BJ (cell line): ENCODE measurements around the gene RTN4RL1. TPM values are rescaled to one million over a fixed set of nuclear protein-coding genes. Genes with fewer than 3 reads are reported as not detected.

Experiments used
- CTCF ChIA-PET: fragments of 350-600 bp; formaldehyde crosslinking; extraction: SDS; loops from one replicate; lab custom pipeline; 2021; ENCODE audit warnings: antibody characterized with exemption, inconsistent platforms; lab: Yijun Ruan, JAX
- POLR2A ChIA-PET: fragments of 300-600 bp; sonication (Branson Sonifier 250); formaldehyde crosslinking; extraction: SDS; loops from one replicate; lab custom pipeline; 2021; ENCODE audit warnings: antibody characterized with exemption; lab: Charles Lee
- DNase-seq: peaks from one replicate; pipeline ENCODE4 v3.0.0-alpha.2; 2011; ENCODE audit warnings: low read depth
- H3K27me3 ChIP-seq: 2 replicates; pipeline ENCODE4 v1.6.0; 2011; ENCODE audit warnings: low read length; ENCODE audit not compliant: control insufficient read depth, insufficient read depth
- H3K36me3 ChIP-seq: 2 replicates; pipeline ENCODE4 v1.5.1; 2011; ENCODE audit warnings: low read length; ENCODE audit not compliant: control insufficient read depth, insufficient read depth
- H3K4me3 ChIP-seq: 2 replicates; pipeline ENCODE4 v1.5.1; 2011; ENCODE audit warnings: low read depth, mild to moderate bottlenecking, control low read depth, low read length
- CTCF ChIP-seq: IDR thresholded peaks from 2 replicates; pipeline ENCODE4 v1.5.1; 2011; ENCODE audit warnings: low read depth, mild to moderate bottlenecking, control low read depth, inconsistent platforms, low read length, moderate library complexity; ENCODE audit not compliant: insufficient read depth
- polyA plus RNA-seq: library from polyadenylated mRNA; depleted of rRNA; stranded (reverse); fragments of >200 nt; gene quantifications from 2 replicates; pipeline ENCODE4 v1.2.3, GENCODE V29; 2011

RTN4RL1 gene
- polyA plus RNA-seq, 1 experiment = 0.32 TPM

- DNase-seq = no peak
- Histone ChIP-seq H3K27me3 (peaks cover 33% of the 10 kb centered on the region), H3K36me3 (no peaks in the 10 kb centered on the region), H3K4me3 (no peak overlapping the region)
- ChIA-PET POLR2A (no interaction called here), CTCF (interaction anchor here (1.2 to 2.7 kb wide), 2 partner anchors 8 to 112 kb away, joined by 3 to 9 read pairs; no protein-coding TSS in a partner anchor)
- no peak for TF ChIP-seq CTCF
Measured at GRCh38 chr17:2020721-2021120, 4.4 kb downstream of the RTN4RL1 start.

DNA sequence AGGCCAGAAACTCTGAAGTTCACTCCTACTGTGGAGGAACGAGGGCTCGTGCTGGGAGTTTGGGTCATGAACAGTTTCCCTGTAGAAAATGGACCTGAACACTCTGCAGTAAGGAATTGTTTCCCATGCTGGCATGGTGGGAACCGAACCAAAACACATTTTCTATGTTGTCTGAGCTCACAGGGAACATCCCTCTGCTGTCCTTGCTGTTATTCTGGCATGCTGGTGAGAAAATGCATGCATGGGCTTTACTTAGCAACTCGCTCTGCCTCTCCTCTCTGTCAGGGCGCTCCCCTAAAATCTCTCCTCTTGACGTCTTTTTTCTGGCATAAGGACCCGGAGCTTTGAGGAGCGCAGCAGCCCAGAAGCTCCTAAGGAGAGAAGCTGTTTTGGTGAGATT is 5.4 kb downstream of the RTN4RL1 start:
- H3K36me3 ChIP-seq = no peaks in the 10 kb centered on the region
- H3K27me3 ChIP-seq = peaks cover 33% of the 10 kb centered on the region
- DNase-seq = no peak
- CTCF ChIA-PET = interaction anchor here (0.5 to 2.7 kb wide), 3 partner anchors 9 to 190 kb away, joined by 3 to 9 read pairs (median 3); partner anchors contain the start of gene RPA1
- H3K4me3 ChIP-seq = no peak overlapping the region
- no peak for TF ChIP-seq CTCF
- POLR2A ChIA-PET = interaction anchor here (0.5 kb wide), 1 partner anchor 24 kb away, joined by 11 read pairs; no protein-coding TSS in a partner anchor

- CTCF ChIA-PET = interaction anchor here (0.5 to 2.7 kb wide), 2 partner anchors 110 to 189 kb away, joined by 3 to 9 read pairs; partner anchors contain the start of gene RPA1
- peaks cover 28% of the 10 kb centered on the region for H3K27me3 ChIP-seq
Measured at GRCh38 chr17:2018716-2019510, 6.2 kb downstream of the RTN4RL1 start.

DNA sequence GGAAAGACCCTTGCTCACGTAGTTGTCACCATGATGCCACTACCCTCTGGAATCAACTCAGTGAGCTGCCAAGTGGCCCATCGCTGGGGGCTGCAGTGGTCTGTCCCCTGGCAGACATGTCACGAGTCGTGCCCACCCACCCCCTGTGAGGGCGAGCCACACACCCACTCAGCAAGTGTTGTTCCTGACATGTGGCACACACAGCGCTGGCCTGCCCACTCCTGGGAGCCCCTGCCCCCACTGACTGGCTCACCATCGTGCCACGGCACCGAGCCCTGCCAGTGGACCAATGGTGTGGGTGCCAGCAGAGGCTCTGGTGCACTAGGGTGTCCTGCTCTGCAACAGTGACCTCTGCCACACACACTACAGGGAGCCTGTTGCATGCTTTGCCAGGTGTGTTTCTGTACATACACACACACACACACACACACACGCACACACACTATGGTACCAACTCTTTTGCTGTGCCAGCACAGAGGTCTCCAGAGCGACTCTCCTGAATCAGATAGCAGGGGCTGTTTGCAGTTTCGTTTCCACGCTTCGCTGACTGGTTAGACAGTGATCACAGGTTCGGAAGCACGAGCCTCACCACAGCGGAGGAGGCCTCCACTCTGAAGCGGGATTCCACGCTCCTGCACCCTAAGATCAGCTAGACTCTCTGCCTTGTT is 7.7 kb downstream of the RTN4RL1 start:
- no peak for TF ChIP-seq CTCF
- POLR2A ChIA-PET = no interaction called here
- Histone ChIP-seq H3K36me3 (no peaks in the 10 kb centered on the region), H3K4me3 (no peak overlapping the region), H3K27me3 (peaks cover 22% of the 10 kb centered on the region)
- CTCF ChIA-PET = interaction anchor here (1.1 to 1.5 kb wide), 2 partner anchors 9 to 135 kb away, joined by 3 read pairs; no protein-coding TSS in a partner anchor
- DNase-seq = no peak

More at GRCh38 chr17:2018716-2019510, 6.2 kb downstream of the RTN4RL1 start:
- no peaks in the 10 kb centered on the region for H3K36me3 ChIP-seq
- H3K4me3 ChIP-seq = no peak overlapping the region
- no peak for TF ChIP-seq CTCF
- POLR2A ChIA-PET = no interaction called here
- no peak for DNase-seq

GRCh38 chr17:2016494-2016893 is 8.6 kb downstream of the RTN4RL1 start:
- Histone ChIP-seq H3K36me3 (no peaks in the 10 kb centered on the region), H3K27me3 (peaks cover 22% of the 10 kb centered on the region), H3K4me3 (no peak overlapping the region)
- ChIA-PET POLR2A (no interaction called here), CTCF (interaction anchor here (1.1 to 1.5 kb wide), 2 partner anchors 10 to 134 kb away, joined by 3 read pairs; no protein-coding TSS in a partner anchor)
- DNase-seq = no peak
- TF ChIP-seq CTCF = no peak
